LNCaP clone FGC (cell line): ENCODE data around the gene MXRA8.

Source experiments
- DNase-seq: peaks from one replicate; pipeline ENCODE4 v3.0.0-alpha.2; 2011; ENCODE audit warnings: low read depth
- H3K4me3 ChIP-seq: 2 replicates; pipeline ENCODE4 v1.5.1; 2011; ENCODE audit warnings: mild to moderate bottlenecking, low read depth, low read length, control low read depth
- CTCF ChIP-seq: IDR thresholded peaks from 2 replicates; pipeline ENCODE4 v1.5.1; 2012; ENCODE audit warnings: mild to moderate bottlenecking; ENCODE audit not compliant: control insufficient read depth, insufficient read depth; ENCODE audit errors: extremely low read depth

Gene MXRA8

GRCh38 chr1:1357871-1358432, 403 bp downstream of the MXRA8 start:
- no peak for TF ChIP-seq CTCF
- DNase-seq = no peak
- no peak overlapping the region for H3K4me3 ChIP-seq

DNA sequence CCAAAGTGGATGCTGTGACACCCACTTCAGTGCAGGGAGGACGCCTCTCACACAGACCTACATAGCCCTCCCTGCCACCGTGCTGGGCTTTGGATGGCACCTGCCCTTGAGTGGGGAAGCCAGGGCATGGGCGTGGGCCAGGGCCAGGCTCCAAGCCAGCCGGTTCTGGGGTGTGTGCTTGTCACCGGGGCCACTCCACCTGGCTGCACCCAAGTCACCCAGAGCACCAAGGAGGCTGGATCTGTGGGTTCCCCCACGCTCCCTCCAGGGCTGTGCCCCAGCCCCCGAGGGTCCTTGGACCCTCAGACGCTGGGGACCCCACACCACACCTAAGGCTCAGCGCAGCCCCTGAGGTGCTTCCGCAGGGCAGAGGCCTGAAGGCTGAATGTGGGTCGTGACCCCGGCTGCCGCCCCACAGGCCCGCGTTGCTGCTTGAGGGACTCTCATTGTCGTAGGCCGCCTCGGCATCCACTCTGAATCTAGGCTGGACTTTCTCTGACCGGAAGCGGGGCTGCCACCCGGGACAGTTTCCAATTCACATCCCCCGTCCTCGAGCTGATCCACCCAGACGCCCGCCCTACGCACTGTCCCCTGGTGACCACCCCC, 1.5 kb downstream of the MXRA8 start:
- no peak for DNase-seq
- no peak for TF ChIP-seq CTCF

DNA sequence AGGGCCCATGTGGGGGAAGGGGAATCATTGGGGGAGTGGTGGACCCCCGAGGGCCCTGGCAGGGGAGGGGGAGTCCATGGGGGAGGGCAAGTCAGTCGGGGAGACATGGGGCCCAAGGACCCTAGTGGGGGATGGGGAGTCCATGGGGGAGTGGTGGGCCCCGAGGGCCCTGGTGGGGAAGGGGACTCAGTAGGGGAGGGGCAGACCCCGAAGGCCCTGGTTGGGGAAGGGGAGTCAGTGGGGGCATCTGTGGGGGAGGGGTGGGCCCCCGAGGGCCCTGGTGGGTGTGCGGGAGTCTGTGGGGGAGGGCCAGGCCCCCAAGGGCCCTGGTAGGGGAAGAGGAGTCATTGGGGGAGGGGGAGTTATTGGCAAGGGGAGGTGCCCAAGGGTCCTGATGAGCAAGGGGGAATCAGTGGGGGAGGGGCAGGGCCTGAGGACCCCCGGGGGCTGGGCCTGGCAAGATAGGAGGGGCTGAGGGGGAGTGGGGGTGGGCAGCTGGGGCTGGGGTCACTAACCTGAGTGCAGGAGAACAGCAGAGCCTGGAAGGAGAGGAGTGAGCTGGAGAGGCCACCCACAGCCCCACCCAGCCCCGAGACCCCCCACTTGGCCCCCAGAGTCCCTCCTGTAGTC, 2.1 kb downstream of the MXRA8 start:
- no peak for TF ChIP-seq CTCF
- no peak for DNase-seq
- peak overlapping the region; percentile 41 for H3K4me3 ChIP-seq

More for the DNA sequence above, 1.5 kb downstream of the MXRA8 start:
- H3K4me3 ChIP-seq = no peak overlapping the region

DNA sequence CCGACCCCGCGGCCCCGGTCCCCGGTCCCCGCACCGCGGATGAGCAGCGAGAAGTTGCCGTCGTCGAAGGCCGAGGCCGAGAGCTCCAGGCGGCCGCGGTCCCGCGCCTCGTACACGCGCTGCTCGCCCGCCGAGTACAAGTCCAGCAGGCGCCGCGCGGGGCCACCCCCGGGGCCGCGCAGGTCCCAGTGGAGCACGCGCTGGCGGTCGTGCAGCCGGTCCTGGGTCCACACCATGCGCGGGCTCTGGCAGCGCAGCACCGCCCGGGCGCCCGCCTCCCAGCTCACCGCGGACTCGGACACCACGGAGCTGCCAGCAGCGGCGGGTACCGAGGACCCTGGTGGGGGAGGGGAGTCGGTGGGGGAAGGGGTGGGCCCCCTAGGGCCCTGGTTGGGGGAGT, 2.9 kb downstream of the MXRA8 start:
- no peak for TF ChIP-seq CTCF
- no peak for DNase-seq
- peak overlapping the region; percentile 41 for H3K4me3 ChIP-seq

GRCh38 chr1:1354271-1355247, 3.8 kb downstream of the MXRA8 start:
- TF ChIP-seq CTCF = no peak
- no peak for DNase-seq
- H3K4me3 ChIP-seq = peak overlapping the region; percentile 41

DNA sequence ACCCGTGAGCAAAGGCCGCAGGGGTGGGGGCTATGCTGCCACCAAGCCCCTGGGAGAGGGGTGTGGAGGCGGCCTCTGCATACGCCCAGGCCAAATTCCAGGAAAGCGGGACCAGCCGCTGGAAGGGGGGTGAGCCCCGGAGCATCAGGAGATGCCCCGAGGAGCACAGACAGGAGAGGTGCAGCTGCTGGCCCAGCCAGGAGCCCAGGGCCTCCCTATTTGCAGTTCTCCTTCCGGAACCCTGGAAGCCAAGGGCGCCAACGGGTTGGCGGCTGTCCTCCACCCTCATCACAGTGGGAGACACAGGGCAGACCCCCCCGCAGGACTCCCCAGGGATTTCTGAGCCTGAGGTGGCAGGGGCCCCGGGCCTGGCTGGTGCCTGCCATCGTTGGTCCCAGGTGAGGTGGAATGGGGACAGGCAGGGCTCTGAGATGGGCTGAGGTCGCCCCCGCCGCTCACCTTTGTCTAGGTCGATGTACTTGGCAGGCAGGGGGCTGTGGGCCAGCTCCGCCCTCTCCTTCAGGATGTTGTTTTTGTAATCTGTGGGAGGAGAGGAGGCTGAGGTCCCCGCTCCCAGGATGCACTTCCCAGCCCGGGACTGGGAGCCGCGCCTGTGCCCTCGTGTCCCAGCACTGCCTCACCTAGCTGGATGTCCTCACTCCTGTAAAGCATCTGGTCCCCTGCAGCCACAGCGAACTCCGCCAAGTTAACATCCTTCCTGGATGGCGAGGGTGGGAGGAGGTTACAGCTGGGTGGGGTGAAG, 4.8 kb downstream of the MXRA8 start:
- no peak overlapping the region for H3K4me3 ChIP-seq
- no peak for TF ChIP-seq CTCF
- DNase-seq = no peak
